WTC11 (cell line): ENCODE measurements around the gene ADRA2C. TPM values are rescaled to one million over a fixed set of nuclear protein-coding genes. Genes with fewer than 3 reads are reported as not detected.

Source experiments
- ATF1 ChIP-seq: sonication (generic); formaldehyde crosslinking; IDR thresholded peaks from 2 replicates; pipeline ENCODE4 v1.8.1; 2023; ENCODE audit warnings: mild to moderate bottlenecking, moderate library complexity, missing genetic modification reagents
- ATF2 ChIP-seq: sonication (generic); formaldehyde crosslinking; IDR thresholded peaks from 2 replicates; pipeline ENCODE4 v1.8.1; 2022; ENCODE audit warnings: low read depth, missing genetic modification reagents, borderline replicate concordance
- CREM ChIP-seq: sonication (generic); formaldehyde crosslinking; IDR thresholded peaks from 2 replicates; pipeline ENCODE4 v1.8.1; 2022; ENCODE audit warnings: mild to moderate bottlenecking, missing genetic modification reagents, moderate library complexity
- CTCF ChIP-seq: fragments of 200-600 bp; IDR thresholded peaks from 2 replicates; pipeline ENCODE4 v1.8.0; 2022; ENCODE audit warnings: antibody characterized with exemption
- ELF4 ChIP-seq: sonication (generic); formaldehyde crosslinking; IDR thresholded peaks from 2 replicates; pipeline ENCODE4 v1.8.1; 2022; ENCODE audit warnings: low read depth, mild to moderate bottlenecking, moderate library complexity, missing genetic modification reagents
- ESRRA ChIP-seq: sonication (generic); formaldehyde crosslinking; IDR thresholded peaks from 2 replicates; pipeline ENCODE4 v1.8.1; 2022; ENCODE audit warnings: mild to moderate bottlenecking, missing genetic modification reagents, borderline replicate concordance
- ETV6 ChIP-seq: sonication (generic); formaldehyde crosslinking; IDR thresholded peaks from 2 replicates; pipeline ENCODE4 v1.8.1; 2022; ENCODE audit warnings: mild to moderate bottlenecking, missing genetic modification reagents
- GABPB1 ChIP-seq: sonication (generic); formaldehyde crosslinking; IDR thresholded peaks from 2 replicates; pipeline ENCODE4 v1.8.1; 2023; ENCODE audit warnings: mild to moderate bottlenecking, missing genetic modification reagents
- GRHL2 ChIP-seq: fragments of 250-450 bp; sonication (Bioruptor Pico); IDR thresholded peaks from 2 replicates; pipeline ENCODE4 v1.8.0; 2022; ENCODE audit warnings: mild to moderate bottlenecking, moderate library complexity; ENCODE audit not compliant: insufficient replicate concordance, severe bottlenecking
- GTF2I ChIP-seq: fragments of 250-450 bp; sonication (Bioruptor Pico); conservative IDR thresholded peaks from 2 replicates; pipeline ENCODE4 v1.4.0; 2021; ENCODE audit warnings: mild to moderate bottlenecking
- HMGA2 ChIP-seq: fragments of 250-450 bp; sonication (Bioruptor Pico); IDR thresholded peaks from 2 replicates; pipeline ENCODE4 v1.4.0; 2021; ENCODE audit warnings: mild to moderate bottlenecking, moderate library complexity
- JUN ChIP-seq: sonication (generic); formaldehyde crosslinking; IDR thresholded peaks from 2 replicates; pipeline ENCODE4 v1.8.0; 2023; ENCODE audit warnings: mild to moderate bottlenecking, missing genetic modification reagents
- KAT7 ChIP-seq: sonication (generic); formaldehyde crosslinking; IDR thresholded peaks from 2 replicates; pipeline ENCODE4 v1.8.1; 2023; ENCODE audit warnings: missing genetic modification reagents, mild to moderate bottlenecking, borderline replicate concordance
- NFATC4 ChIP-seq: fragments of 250-450 bp; sonication (Bioruptor Pico); IDR thresholded peaks from 2 replicates; pipeline ENCODE4 v1.9.0; 2021; ENCODE audit warnings: mild to moderate bottlenecking
- NR1H2 ChIP-seq: sonication (generic); formaldehyde crosslinking; IDR thresholded peaks from 2 replicates; pipeline ENCODE4 v1.9.0; 2021; ENCODE audit warnings: mild to moderate bottlenecking, moderate library complexity, missing genetic modification reagents
- NR3C1 ChIP-seq: sonication (generic); formaldehyde crosslinking; conservative IDR thresholded peaks from 2 replicates; pipeline ENCODE4 v1.8.1; 2023; ENCODE audit warnings: low read depth, mild to moderate bottlenecking, missing genetic modification reagents
- OVOL2 ChIP-seq: fragments of 250-450 bp; sonication (Bioruptor Pico); IDR thresholded peaks from 2 replicates; pipeline ENCODE4 v1.9.0; 2021; ENCODE audit warnings: mild to moderate bottlenecking, borderline replicate concordance
- PREB ChIP-seq: sonication (generic); formaldehyde crosslinking; IDR thresholded peaks from 2 replicates; pipeline ENCODE4 v1.8.1; 2022; ENCODE audit warnings: mild to moderate bottlenecking, missing genetic modification reagents, moderate library complexity, borderline replicate concordance
- SP1 ChIP-seq: sonication (generic); formaldehyde crosslinking; conservative IDR thresholded peaks from 2 replicates; pipeline ENCODE4 v1.8.1; 2022; ENCODE audit warnings: missing genetic modification reagents
- TCF7 ChIP-seq: sonication (generic); formaldehyde crosslinking; IDR thresholded peaks from 2 replicates; pipeline ENCODE4 v1.8.0; 2022; ENCODE audit warnings: mild to moderate bottlenecking, low read depth, missing genetic modification reagents, moderate library complexity
- TEAD4 ChIP-seq: sonication (generic); formaldehyde crosslinking; IDR thresholded peaks from 2 replicates; pipeline ENCODE4 v1.8.0; 2022; ENCODE audit warnings: mild to moderate bottlenecking, missing genetic modification reagents
- ZNF121 ChIP-seq: sonication (generic); formaldehyde crosslinking; IDR thresholded peaks from 2 replicates; pipeline ENCODE4 v1.8.0; 2023; ENCODE audit warnings: missing genetic modification reagents
- ZNF317 ChIP-seq: sonication (generic); formaldehyde crosslinking; IDR thresholded peaks from 2 replicates; pipeline ENCODE4 v1.8.1; 2023; ENCODE audit warnings: low read depth, mild to moderate bottlenecking, moderate library complexity, missing genetic modification reagents, borderline replicate concordance
- ZNF396 ChIP-seq: fragments of 250-450 bp; sonication (Bioruptor Pico); IDR thresholded peaks from 2 replicates; pipeline ENCODE4 v1.8.0; 2021; ENCODE audit warnings: mild to moderate bottlenecking, moderate library complexity, borderline replicate concordance
- ZNF512 ChIP-seq: sonication (generic); formaldehyde crosslinking; IDR thresholded peaks from 2 replicates; pipeline ENCODE4 v1.8.1; 2022; ENCODE audit warnings: missing genetic modification reagents, borderline replicate concordance
- ZNF671 ChIP-seq: fragments of 250-450 bp; sonication (Bioruptor Pico); IDR thresholded peaks from 2 replicates; pipeline ENCODE4 v1.8.0; 2021; ENCODE audit warnings: mild to moderate bottlenecking
- total RNA-seq: library from RNA; stranded (reverse); gene quantifications from 3 replicates; pipeline ENCODE4 v1.2.3, GENCODE V29; 2021
- TF ChIP-seq, protein P1 (sequence below): sonication (generic); formaldehyde crosslinking; IDR thresholded peaks from 2 replicates; pipeline ENCODE4 v1.8.1; 2022; ENCODE audit warnings: low read depth, mild to moderate bottlenecking, moderate library complexity, missing genetic modification reagents, borderline replicate concordance
- TF ChIP-seq, protein P2 (sequence below): sonication (generic); formaldehyde crosslinking; IDR thresholded peaks from 2 replicates; pipeline ENCODE4 v1.8.1; 2023; ENCODE audit warnings: mild to moderate bottlenecking, missing genetic modification reagents, moderate library complexity
- TF ChIP-seq, protein P3 (sequence below): sonication (generic); formaldehyde crosslinking; IDR thresholded peaks from 2 replicates; pipeline ENCODE4 v1.8.0; 2022; ENCODE audit warnings: mild to moderate bottlenecking, missing genetic modification reagents

ADRA2C gene
- total RNA-seq, 1 experiment from 2014 or later, result 21.8 TPM

GRCh38 chr4:3766785-3767569, 792 bp downstream of the ADRA2C start (continued):
- TF ChIP-seq, protein P1, sequence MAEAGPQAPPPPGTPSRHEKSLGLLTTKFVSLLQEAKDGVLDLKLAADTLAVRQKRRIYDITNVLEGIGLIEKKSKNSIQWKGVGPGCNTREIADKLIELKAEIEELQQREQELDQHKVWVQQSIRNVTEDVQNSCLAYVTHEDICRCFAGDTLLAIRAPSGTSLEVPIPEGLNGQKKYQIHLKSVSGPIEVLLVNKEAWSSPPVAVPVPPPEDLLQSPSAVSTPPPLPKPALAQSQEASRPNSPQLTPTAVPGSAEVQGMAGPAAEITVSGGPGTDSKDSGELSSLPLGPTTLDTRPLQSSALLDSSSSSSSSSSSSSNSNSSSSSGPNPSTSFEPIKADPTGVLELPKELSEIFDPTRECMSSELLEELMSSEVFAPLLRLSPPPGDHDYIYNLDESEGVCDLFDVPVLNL (CRISPR knock-in tag), result peak; percentile 92
- no peak for TF ChIP-seq NR1H2 (CRISPR knock-in tag)
- TF ChIP-seq, protein P2, sequence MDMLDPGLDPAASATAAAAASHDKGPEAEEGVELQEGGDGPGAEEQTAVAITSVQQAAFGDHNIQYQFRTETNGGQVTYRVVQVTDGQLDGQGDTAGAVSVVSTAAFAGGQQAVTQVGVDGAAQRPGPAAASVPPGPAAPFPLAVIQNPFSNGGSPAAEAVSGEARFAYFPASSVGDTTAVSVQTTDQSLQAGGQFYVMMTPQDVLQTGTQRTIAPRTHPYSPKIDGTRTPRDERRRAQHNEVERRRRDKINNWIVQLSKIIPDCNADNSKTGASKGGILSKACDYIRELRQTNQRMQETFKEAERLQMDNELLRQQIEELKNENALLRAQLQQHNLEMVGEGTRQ (CRISPR knock-in tag), result peak; percentile 41
- TF ChIP-seq GRHL2 (CRISPR knock-in tag), result no peak
- TF ChIP-seq CREM (CRISPR knock-in tag), result no peak; the same call in 1 of the 2 replicates
- 0 out of 2 replicates have a peak, but pooled peaks have one; percentile 13 for TF ChIP-seq NR3C1
- TF ChIP-seq TCF7 (CRISPR knock-in tag), result peak; percentile 95; the same call in 1 of the 2 replicates
- TF ChIP-seq GTF2I (CRISPR knock-in tag), result no peak
- no peak for TF ChIP-seq ZNF512 (CRISPR knock-in tag)
- TF ChIP-seq ZNF671 (CRISPR knock-in tag), result 0 out of 2 replicates have a peak, but pooled peaks have one; percentile 10
- TF ChIP-seq, protein P3, sequence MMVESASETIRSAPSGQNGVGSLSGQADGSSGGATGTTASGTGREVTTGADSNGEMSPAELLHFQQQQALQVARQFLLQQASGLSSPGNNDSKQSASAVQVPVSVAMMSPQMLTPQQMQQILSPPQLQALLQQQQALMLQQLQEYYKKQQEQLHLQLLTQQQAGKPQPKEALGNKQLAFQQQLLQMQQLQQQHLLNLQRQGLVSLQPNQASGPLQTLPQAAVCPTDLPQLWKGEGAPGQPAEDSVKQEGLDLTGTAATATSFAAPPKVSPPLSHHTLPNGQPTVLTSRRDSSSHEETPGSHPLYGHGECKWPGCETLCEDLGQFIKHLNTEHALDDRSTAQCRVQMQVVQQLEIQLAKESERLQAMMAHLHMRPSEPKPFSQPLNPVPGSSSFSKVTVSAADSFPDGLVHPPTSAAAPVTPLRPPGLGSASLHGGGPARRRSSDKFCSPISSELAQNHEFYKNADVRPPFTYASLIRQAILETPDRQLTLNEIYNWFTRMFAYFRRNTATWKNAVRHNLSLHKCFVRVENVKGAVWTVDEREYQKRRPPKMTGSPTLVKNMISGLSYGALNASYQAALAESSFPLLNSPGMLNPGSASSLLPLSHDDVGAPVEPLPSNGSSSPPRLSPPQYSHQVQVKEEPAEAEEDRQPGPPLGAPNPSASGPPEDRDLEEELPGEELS (CRISPR knock-in tag), result peak; percentile 94
- TF ChIP-seq ESRRA (CRISPR knock-in tag), result peak; percentile 94
- no peak for TF ChIP-seq HMGA2 (CRISPR knock-in tag)
- no peak for TF ChIP-seq OVOL2 (CRISPR knock-in tag)
- TF ChIP-seq NFATC4 (CRISPR knock-in tag), result no peak
- peak; percentile 92; the same call in 1 of the 2 replicates for TF ChIP-seq KAT7 (CRISPR knock-in tag)
- TF ChIP-seq ZNF396 (CRISPR knock-in tag), result no peak
- TF ChIP-seq CTCF, result no peak
- peak; percentile 83; the same call in 1 of the 2 replicates for TF ChIP-seq PREB (CRISPR knock-in tag)
- TF ChIP-seq ZNF317, result no peak
- peak; percentile 71; the same call in 1 of the 2 replicates for TF ChIP-seq JUN (CRISPR knock-in tag)
- peak; percentile 72 for TF ChIP-seq SP1
- TF ChIP-seq ATF2 (CRISPR knock-in tag), result peak; percentile 53; the same call in 1 of the 2 replicates
- peak; percentile 79; the same call in 1 of the 2 replicates for TF ChIP-seq ATF1
- TF ChIP-seq ZNF121 (CRISPR knock-in tag), result 0 out of 2 replicates have a peak, but pooled peaks have one; percentile 3
- TF ChIP-seq TEAD4, result peak; percentile 78; the same call in 1 of the 2 replicates
- TF ChIP-seq ELF4 (CRISPR knock-in tag), result no peak
- peak; percentile 98 for TF ChIP-seq ETV6 (CRISPR knock-in tag)
- no peak for TF ChIP-seq GABPB1 (CRISPR knock-in tag)
